Transverse colon (tissue), 3 donors: ENCODE measurements around the gene OAF.

ENCODE experiments used
- EP300 ChIP-seq: sonication (generic); formaldehyde crosslinking; IDR thresholded peaks from one replicate; pipeline ENCODE4 v1.6.1; 2017; ENCODE audit warnings: antibody characterized with exemption, low read depth
- POLR2A ChIP-seq: fragments of 450-650 bp; IDR thresholded peaks from one replicate; pipeline ENCODE4 v1.6.1; 2016; ENCODE audit warnings: antibody characterized with exemption, mild to moderate bottlenecking, moderate library complexity
- TF ChIP-seq, protein P1 (sequence below), 5 experiments: fragments of 200-600 bp in 3 of 5; fragments of 450-650 bp in 2 of 5; sonication (generic) in 3 of 5; IDR thresholded peaks; 1 replicate in 2 of 5; 2 replicates in 3 of 5; pipeline ENCODE4 v1.5.1; 2016 to 2017; ENCODE audit warnings: antibody characterized with exemption in 5 of 5, inconsistent platforms in 3 of 5, mild to moderate bottlenecking in 2 of 5, moderate library complexity in 1 of 5

- TF ChIP-seq, protein P1, sequence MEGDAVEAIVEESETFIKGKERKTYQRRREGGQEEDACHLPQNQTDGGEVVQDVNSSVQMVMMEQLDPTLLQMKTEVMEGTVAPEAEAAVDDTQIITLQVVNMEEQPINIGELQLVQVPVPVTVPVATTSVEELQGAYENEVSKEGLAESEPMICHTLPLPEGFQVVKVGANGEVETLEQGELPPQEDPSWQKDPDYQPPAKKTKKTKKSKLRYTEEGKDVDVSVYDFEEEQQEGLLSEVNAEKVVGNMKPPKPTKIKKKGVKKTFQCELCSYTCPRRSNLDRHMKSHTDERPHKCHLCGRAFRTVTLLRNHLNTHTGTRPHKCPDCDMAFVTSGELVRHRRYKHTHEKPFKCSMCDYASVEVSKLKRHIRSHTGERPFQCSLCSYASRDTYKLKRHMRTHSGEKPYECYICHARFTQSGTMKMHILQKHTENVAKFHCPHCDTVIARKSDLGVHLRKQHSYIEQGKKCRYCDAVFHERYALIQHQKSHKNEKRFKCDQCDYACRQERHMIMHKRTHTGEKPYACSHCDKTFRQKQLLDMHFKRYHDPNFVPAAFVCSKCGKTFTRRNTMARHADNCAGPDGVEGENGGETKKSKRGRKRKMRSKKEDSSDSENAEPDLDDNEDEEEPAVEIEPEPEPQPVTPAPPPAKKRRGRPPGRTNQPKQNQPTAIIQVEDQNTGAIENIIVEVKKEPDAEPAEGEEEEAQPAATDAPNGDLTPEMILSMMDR (IDR thresholded peaks at IDR 0.05), result no peak
- TF ChIP-seq POLR2A (peak; percentile 97), EP300 (no peak)
Observed at GRCh38 chr11:120212926-120213325, 2.1 kb downstream of the OAF start.
